Activated CD4-positive, alpha-beta T cell treated with anti-CD3 and anti-CD28 coated beads, Interleukin-2, amount 50 U/mL, for 24 hours (primary cell): ENCODE results near the gene PPP4R3A.
"Not testable (repeated sequence)": the region's sequence is repeated elsewhere in the genome, so short reads cannot be mapped to it uniquely, and the experiment has no call there.

Experiments used
- DNase-seq, 2 donors: peaks; one replicate each; pipeline ENCODE4 v3.0.0-alpha.2; 2020; ENCODE audit warnings: low read depth in 1 of 2, low spot score in 1 of 2

Gene PPP4R3A

DNA sequence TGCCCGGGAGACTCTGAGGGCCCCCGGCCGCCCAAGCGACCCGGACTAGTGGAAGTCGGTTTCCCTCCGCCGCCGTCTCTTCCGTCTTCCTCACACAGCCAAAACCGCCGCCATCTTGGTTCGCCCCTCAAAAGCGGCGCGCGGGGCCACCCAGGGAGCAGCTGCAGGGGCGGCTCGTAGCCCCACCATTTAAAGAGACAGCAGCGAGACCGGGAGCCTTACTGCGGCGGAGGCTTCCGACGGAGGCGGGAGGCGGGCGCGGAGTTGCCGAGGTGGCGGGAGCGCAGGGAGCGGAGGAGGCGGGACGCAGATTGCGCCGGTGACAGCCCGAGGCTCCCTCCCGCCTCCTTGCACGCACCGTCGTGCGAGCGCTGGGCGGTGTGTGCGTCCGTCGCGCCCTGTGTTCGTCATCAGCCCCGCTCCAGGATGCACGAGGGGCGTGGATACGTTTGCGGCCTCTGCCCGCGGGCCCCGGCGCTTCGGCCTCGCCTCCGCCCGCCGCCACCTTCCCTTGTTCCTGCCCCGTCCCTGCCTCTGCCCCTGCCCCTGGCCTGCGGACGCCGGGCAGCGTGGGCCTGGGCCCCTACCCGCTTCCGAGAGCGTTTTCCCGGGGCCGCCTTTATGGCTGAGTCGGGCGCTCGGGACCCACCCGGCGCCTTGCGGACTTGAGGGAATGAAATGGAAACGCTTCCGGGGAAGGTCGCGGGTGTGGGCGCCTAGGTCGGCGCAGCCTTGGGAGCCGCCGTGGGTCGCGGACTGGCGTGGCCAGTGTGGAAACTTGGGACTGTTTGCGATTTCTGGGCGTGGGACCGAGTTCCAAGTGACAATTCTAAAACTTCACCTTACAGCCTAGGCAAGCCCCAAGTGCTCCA is at the start of gene PPP4R3A:
TSS of gene PPP4R3A (minus strand) at position 140 of the 872 bp plus-strand sequence. CDS start 663 bp downstream, outside the sequence.
- peak; percentile 87 to 92 for DNase-seq

DNA sequence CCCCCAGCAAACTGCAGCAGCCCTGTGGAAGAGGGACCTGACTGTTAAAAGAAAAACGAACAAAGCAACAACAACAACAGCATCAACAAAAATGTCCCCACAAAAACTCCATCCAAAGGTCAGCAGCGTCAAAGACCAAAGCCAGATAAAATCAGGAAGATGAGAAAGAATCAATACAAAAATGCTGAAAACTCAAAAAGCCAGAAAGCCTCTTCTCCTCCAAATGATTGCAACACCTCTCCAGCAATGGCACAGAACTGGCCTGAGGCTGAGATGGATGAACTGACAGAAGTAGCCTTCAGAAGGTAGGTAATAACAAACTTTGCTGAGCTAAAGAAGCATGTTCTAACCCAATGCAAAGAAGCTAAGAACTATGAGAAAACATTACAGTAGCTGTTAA is 45.4 kb upstream of the PPP4R3A start:
- no peak for DNase-seq

DNA sequence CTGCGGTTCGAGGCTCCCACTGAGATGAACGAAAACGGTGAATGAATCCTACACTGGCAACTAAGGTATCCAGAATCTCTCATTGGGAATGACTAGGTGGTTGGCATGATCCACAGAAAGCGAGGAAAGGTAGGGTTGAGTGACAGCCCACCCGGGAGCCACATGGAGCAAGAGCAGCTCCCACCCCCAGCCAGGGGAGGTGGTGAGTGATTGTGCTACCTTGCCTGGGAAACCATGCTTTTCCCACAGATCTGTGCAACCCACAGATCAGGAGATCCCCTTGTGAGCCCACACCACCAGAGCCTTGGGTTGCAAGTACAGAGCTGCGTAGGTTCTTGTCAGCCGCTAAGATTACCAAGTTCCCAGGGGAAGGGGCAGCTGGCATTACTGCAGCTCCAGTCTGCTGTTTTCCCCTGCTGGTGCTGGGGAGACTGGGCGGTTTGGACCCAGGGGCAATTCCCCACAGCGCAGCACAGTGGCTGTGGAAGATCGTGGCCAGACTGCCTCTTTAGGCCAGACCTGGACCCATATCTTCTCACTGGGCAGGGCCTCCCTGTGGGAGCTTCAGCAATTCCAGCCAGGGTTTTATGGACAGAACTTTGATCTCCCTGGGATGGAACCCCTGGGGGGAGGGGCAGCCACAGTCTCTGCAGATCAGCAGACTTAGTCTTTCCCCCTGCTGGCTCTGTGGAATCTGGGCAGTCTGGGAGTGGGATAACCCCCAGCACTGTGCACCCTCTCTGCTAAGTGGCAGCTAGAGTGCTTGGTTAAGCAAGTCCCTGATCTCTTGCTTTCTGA is 44.6 kb upstream of the PPP4R3A start:
- DNase-seq, result no peak

DNA sequence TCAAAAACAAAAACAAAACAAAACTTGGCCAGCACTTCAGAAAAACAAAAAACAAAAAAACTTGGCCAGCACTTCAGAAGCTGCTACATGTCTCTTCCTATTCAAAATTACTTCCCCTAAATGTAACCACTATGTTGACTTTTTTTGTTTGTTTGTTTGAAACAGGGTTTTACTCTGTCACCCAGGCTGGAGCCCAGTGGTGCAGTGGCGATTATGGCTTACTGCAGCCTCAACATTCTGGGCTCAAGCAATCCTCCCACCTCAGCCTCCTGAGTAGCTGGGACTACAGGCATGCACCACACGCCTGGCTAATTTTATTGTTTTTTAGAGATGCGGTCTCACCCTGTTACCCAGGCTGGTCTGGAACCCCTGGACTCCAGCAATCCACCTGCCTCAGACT is 38.0 kb upstream of the PPP4R3A start:
- DNase-seq, result no peak

DNA sequence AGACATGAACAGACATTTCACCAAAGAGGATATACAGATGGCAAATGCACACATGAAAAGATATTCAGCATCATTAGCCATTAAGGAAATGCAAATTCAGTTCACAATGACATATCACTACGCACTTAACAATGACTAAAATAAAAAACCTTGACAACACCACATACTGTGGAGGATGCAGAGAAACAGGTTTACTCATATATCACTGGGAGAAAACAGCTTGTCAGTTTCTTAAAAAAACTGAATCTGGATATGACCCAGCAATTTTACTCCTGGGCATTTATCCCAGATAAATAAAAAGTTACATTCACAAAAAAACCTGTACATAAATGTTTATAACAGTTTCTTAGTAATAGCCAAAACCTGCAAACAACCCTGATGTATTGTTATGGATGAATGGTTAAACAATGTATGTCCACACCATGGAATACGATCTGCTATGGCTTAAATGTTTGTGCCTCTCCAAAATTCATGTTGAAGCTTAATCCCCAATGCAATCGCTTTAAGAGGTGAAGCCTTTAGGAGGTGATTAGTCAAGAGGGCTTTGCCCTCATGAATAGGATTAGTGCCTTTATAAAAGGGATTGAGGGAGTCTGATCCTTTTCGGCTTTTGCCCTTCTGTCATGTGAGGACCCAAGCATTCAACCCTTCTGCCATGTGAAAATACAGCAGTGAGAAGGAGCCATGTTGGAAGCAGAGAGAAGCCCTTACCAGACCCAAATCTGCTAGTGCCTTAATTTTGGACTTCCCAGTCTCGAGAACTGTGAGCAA is 36.0 kb upstream of the PPP4R3A start:
- no peak for DNase-seq

DNA sequence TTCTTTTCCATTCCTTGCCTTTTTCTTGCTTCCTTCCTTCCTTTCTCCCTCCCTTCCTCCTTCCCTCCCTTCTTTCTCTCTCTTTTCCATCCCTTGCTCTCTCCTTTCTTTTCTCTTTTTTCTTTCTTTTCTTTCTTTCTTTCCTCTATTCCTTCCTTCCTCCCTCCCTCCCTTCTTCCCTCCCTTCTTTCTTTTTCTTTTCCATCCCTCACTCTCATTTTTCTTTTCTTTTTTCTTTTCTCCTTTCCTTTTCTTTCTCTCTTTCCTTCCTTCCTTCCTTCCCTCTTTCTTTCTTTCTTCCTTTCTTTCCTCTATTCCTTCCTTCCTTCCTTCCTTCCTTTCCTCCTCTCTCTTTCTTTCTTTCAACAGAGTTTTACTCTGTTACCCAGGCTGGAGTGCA is 35.1 kb upstream of the PPP4R3A start:
- no peak for DNase-seq

DNA sequence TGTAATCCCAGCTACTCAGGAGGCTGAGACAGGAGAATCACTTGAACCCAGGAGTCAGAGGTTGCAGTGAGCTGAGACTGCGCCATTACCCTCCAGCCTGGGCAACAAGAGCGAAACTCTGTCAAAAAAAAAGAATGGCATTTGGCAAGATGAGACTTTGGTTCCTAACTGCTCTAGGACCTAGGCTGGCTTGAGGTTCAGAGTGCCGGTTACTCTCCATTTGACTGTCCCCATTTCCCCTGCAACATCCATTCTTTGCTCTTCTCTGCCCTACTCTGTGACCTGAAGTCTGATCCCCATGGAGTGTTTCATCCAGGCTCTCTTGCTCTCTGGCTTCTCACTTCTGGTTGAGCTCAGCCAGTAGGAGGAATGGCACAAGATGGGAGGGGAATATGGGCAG is 26.2 kb upstream of the PPP4R3A start:
- DNase-seq, result no peak

DNA sequence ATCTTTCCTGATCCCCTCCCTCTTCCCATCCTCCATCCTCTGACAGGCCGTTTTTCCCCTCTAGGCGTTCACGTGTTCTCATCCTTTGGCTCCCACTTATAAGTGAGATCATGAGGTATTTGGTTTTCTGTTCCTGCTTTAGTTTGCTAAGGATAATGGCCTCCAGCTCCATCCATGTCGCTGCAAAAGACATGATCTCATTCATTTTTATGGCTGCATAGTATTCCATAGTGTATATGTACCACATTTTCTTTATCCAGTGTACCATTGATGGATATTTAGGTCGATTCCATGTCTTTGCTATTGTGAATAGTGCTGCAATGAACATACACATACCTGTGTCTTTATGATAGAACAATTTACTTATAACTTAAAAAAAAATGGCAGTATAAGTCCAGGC is 23.9 kb upstream of the PPP4R3A start:
- not testable (repeated sequence) for DNase-seq

DNA sequence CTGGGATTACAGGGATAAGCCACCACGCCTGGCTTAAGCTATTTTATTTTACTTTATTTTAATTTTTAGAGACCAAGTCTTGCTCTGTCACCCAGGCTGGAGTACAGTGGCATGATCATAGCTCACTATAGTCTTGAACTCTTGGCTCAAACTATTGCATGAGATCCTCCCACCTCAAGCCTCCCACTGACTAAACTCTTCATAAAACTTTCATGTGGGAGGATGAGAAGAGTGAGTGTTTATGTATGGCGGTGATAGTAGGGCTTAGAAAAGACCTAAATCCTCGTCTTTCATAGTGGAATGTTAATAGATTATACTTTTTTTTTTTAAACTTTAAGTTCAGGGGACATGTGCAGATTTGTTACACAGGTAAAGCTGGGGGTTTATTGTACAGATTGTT is 23.5 kb upstream of the PPP4R3A start:
- no peak for DNase-seq

DNA sequence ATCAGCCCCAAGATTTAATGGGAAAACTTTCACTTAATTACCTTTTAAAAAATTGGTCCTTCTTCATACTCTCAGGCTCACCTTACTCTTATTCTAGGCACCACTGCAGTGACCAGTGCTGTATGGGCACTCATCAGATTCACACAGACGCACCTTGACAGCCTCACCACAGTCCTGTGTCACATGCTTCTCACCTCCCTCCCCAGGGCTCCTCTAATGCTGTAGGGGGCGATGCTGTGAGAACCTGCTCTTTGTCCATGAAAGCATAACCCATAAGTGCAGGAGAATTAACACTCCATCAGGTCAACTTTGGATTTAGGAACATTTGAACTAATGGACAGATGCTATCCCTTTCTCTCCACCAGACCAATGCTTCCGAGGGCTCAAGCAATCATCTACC is 13.9 kb upstream of the PPP4R3A start:
- no peak for DNase-seq

DNA sequence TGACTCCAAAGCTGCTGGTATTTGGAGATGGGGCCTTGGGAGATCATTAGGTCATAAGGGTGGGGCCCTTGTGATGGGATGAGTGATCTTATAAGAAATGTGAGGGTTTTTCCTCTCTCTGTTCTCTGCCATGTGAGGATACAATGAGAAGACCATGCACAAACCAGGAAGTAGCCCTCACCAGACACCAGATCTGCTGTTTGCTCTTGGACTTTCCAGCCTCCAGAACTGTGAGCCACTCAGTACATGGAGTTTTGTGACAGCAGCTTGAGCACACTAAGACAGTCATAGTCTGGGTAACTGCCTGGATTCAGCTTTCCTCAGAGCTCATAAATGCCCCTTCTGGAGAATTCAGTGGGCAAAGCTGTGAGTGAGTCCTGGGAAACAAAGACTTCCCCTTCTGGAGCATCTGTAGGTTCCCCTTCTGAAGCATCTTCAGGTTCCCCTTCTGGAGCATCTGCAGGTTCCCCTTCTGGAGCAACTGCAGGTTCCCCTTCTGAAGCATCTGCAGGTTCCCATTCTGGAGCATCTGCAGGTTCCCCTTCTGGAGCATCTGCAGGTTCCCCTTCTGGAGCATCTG is 11.0 kb upstream of the PPP4R3A start:
- no peak for DNase-seq

DNA sequence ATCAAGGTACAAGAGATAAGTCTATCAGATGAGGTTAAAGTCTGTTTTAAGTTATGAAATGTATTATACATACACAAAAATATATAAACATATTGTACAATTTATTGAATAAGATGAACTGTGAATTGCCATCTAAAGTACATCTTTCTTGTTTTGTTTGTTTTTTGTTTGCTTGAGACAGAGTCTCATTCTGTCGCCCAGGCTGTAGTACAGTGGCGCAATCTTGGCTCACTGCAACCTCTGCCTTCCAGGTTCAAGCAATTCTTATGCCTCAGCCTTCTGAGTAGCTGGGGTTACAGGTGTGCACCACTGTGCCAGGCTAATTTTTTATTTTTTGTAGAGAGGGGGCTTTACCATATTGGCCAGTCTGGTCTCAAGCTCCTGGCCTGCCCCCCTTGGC is 10.0 kb upstream of the PPP4R3A start:
- no peak for DNase-seq

DNA sequence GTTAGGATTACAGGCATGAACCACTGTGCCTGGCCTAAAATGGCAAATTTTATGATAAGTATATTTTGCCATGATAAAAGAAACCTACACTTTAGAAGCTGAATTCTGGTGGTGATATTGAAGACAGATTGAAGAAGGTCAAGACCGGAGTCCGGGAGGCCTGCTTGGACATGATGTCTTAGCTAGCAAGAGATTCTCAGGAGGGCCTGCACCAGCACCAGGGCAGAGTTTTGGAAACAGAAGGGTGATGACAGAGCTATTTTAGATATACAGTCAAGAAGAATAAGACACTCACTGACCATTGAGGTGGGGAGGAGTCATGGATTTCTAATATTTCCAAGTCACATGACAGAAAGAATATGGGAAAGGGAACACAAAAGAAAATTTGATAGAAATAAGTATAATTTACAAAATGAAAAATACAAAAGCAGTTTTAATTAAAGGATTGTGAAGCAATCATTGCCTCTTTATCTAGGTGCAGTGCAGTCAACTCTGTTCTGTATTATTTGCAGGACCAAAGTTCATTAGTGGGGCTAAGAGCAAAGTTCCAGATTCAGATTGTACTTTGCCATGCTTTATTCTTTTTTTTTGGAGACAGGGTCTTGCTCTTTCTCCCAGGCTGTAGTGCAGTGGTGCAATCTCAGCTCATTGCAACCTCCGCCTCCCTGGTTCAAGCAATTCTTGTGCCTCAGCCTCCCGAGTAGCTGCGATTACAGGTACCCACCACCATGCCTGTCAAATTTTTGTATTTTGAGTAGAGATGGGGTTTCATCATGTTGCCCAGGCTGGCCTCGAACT is 9.3 kb upstream of the PPP4R3A start:
- no peak for DNase-seq

DNA sequence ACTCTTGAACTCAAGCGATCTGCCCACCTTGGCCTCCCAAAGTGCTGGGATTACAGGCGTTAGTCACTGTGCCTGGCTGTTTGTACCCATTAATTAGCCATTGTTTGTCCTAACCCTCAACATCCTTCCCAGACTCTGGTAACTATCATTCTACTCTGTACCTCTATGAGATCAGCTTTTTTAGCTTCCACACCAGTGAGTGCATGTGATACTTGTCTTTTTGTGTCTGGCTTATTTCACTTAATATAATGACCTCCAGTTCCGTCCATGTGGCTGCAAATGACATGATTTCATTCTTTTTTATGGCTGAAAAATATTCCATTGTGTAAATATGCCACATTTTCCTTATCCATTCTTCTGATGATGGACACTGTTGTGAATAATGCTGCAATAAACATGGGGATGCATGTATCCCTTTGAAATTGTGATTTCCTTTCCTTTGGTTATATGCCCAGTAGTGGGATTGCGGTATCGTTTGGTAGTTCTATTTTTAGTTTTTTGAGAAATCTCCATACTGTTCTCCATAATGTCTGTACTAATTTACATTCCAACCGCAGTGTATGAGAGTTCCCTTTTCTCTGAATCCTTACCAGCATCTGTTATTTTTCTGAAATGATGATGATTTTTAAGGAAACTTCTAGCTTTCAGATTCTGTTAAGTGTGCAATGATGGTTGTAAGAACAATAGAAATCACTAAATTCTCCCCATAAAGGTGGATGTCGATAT is 6.7 kb upstream of the PPP4R3A start:
- DNase-seq, result no peak

DNA sequence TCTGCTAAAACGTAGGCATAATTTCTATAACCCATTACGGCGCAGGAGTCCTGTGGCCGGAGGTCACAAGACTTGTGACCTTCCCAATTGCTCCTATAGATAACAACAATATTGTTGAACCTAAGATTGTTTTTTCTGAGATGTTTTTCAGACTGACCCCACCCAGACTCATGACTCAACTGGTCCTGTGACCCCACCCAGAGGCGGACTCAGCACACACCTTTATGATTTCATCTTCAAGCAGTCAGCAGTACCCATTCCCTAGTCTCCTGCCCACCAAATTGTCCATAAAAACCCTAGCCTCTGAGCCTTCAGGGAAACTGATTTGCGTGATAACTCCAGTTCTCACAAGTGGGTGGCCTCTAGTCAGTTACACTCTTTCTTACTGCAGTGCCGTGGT is 5.9 kb upstream of the PPP4R3A start:
- no peak for DNase-seq

DNA sequence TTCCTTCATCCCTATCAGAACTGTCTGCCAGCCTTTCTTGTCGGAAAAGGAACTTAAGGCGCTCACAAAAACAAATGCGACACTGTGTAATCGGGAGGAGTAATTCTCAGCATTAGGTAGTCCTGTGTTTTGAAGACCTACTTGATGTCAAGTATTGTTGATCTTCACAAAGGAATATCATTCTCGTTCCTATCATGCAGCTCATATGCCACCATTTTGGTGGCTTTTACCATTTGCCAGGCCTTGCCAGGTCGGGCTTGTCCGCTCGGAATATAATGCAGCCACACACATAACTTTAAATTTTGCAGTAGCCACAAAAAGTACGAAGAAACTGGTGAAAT is 903 bp upstream of the PPP4R3A start:
- no peak for DNase-seq

DNA sequence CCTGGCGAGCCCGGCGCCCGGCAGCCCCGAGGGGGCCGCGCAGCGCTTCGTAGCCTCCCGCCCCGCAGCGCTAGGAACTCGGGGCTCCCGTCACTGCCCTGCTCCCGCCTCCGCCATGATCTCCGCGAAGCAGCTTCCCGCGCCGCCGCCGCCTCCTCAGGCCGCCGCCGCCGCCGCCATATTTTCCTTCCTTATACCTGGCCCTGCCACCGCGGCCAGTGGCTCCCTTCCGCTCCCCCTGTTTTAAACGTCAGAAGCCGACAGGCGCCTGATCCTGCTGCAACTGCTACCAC is 286 bp downstream of the PPP4R3A start:
- DNase-seq, result no peak

DNA sequence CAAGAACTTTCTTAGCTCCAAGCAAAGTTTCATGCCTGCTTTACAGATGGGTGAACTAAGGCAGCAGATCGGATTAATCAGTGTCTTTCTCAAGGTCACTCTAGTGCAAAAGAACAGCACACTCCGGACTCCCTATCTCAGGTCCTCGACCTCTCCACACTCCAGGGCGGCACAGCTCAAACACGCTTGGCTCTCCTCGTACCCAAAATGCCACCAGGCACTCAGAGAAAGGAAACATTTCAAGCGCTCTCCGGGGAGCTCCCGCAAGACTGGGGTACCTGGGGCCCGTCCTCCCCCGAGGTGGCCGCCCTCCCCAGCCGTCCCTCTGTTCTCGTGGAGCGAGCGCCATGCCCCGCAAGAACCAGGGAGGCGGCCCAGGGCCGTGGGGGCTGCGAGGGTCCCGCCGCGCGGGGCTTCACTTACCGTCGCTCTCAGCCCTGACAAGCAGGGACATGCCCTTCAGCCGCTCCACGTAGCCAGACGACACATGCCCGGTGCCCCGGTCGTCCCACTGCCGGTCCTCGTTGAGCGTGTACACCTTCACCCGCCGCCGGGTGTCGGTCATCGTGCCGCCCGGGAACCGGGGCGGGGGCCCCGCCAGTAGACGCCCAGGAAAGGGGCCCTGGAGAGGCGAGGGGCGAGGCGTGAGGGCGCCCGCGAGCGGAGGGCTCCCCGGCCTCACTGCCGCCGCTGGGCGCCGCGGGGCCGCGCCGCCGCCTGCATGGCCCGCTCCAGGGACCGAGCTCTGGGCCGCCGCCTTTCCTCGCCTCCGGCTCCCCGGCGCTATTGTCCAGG is 830 bp downstream of the PPP4R3A start:
- DNase-seq, result peak; percentile 21 to 36

DNA sequence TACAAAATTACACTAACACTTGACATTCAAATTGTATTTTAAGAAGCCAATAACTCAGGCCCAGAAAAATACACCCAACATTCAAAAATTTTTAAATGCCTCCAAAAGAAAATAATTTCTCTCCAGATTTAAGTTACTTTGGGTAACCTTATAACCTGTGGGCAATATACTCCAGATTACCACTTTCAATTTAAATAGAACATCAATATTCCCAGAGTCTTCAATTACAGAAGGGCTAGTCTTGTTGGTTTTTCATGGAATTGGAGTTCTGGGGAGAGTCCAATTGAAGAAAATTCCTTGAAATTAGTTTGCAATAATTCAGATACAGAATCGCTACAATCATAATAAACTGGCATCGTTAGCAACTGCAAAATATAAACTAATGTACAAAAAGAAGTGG is 2.0 kb downstream of the PPP4R3A start:
- DNase-seq, result no peak
